HepG2 (cell line): ENCODE measurements around the gene PIM1. TPM values are rescaled to one million over a fixed set of nuclear protein-coding genes. Genes with fewer than 3 reads are reported as not detected.

Source experiments
- ATAC-seq: fragments of 200-7000 bp; cut with Tn5 transposase; 3 replicates; pipeline ENCODE4 v1.9.1; 2020; ENCODE audit warnings: mild to moderate bottlenecking, moderate library complexity
- BruUV-seq: library from RNA; stranded (reverse); fragments of 400-500 nt; replicated peaks from 2 replicates; lab custom pipeline; 2021; lab: Mats Ljungman, UMichigan
- CTCF ChIA-PET: fragments of 300-600 bp; formaldehyde crosslinking; extraction: SDS; loops from one replicate; lab custom pipeline; 2021; ENCODE audit warnings: low total read pairs, inconsistent platforms, low intra/inter-chr PET ratio; lab: Yijun Ruan, JAX
- POLR2A ChIA-PET: fragments of 350-600 bp; sonication (Branson Sonifier 250); formaldehyde crosslinking; loops from one replicate; lab custom pipeline; 2020; ENCODE audit warnings: antibody characterized with exemption, inconsistent platforms; lab: Yijun Ruan, JAX
- DNase-seq: peaks from one replicate; pipeline ENCODE4 v3.0.0-alpha.2; 2015; ENCODE audit warnings: low spot score
- FAIRE-seq: peaks from 3 replicates; lab custom pipeline; 2011; peaks lifted over from hg19 to GRCh38; lab: Jason Lieb, UNC
- H2AFZ ChIP-seq: one replicate; pipeline ENCODE4 v1.6.1; 2011; ENCODE audit warnings: low read length, inconsistent platforms
- H3K27ac ChIP-seq: fragments of 300-600 bp; 3 replicates; pipeline ENCODE4 v1.8.0; 2011; ENCODE audit warnings: mixed run types, mild to moderate bottlenecking, mixed read lengths, low read length, inconsistent platforms; ENCODE audit not compliant: insufficient read depth; ENCODE audit errors: extremely low read length
- H3K27me3 ChIP-seq, 2 experiments: fragments of 200-600 bp in 1 of 2; 2 replicates in 1 of 2; 3 replicates in 1 of 2; pipeline versions ENCODE4 v1.6.0 to v1.8.0; 2011; ENCODE audit warnings: low read length in 2 of 2, mild to moderate bottlenecking in 2 of 2, moderate library complexity in 2 of 2, inconsistent platforms in 1 of 2; ENCODE audit not compliant: insufficient read depth in 2 of 2, control insufficient read depth in 1 of 2
- H3K36me3 ChIP-seq, 2 experiments: fragments of 200-600 bp in 1 of 2; replicated peaks in 1 of 2; 2 replicates in 1 of 2; 3 replicates in 1 of 2; pipeline versions ENCODE4 v1.5.1 to v1.8.0; 2011; ENCODE audit warnings: low read length in 2 of 2, inconsistent platforms in 1 of 2; ENCODE audit not compliant: insufficient read depth in 2 of 2, control insufficient read depth in 1 of 2
- H3K4me1 ChIP-seq: 2 replicates; pipeline ENCODE4 v1.5.1; 2012; ENCODE audit warnings: low read length, inconsistent platforms; ENCODE audit not compliant: insufficient read depth
- H3K4me2 ChIP-seq: 2 replicates; pipeline ENCODE4 v1.6.0; 2011; ENCODE audit warnings: low read depth, low read length, inconsistent platforms
- H3K4me3 ChIP-seq, 3 experiments: fragments of 200-600 bp in 1 of 3; sonication (generic), shearing (Covaris generic) in 1 of 3; replicated peaks in 1 of 3; 2 replicates each; pipeline ENCODE4 v1.5.1; 2011 to 2016; ENCODE audit warnings: low read length in 3 of 3, inconsistent platforms in 2 of 3, low read depth in 2 of 3, mild to moderate bottlenecking in 2 of 3, control low read depth in 1 of 3, mixed read lengths in 1 of 3; ENCODE audit not compliant: insufficient read depth in 1 of 3
- H3K79me2 ChIP-seq: one replicate; pipeline ENCODE4 v1.6.1; 2011; ENCODE audit warnings: low read length, inconsistent platforms; ENCODE audit not compliant: insufficient read depth
- H3K9ac ChIP-seq: 2 replicates; pipeline ENCODE4 v1.6.0; 2011; ENCODE audit warnings: mild to moderate bottlenecking, low read depth, low read length, inconsistent platforms; ENCODE audit not compliant: insufficient read depth
- H3K9me3 ChIP-seq: 2 replicates; pipeline ENCODE4 v1.5.1; 2012; ENCODE audit warnings: mild to moderate bottlenecking, low read length
- H4K20me1 ChIP-seq: 2 replicates; pipeline ENCODE4 v1.6.0; 2011; ENCODE audit warnings: inconsistent platforms, mild to moderate bottlenecking, low read length, moderate library complexity; ENCODE audit not compliant: insufficient read depth
- AGO2 ChIP-seq: fragments of 200-400 bp; formaldehyde crosslinking; optimal IDR thresholded peaks from 2 replicates; pipeline ENCODE3; 2017; ENCODE audit warnings: mild to moderate bottlenecking, low read depth, low read length, moderate library complexity
- DMAP1 ChIP-seq: IDR thresholded peaks from 2 replicates; pipeline ENCODE4 v1.6.1; 2016
- DZIP1 ChIP-seq: sonication (generic); formaldehyde crosslinking; IDR thresholded peaks from 2 replicates; pipeline ENCODE4 v1.5.0; 2020; ENCODE audit warnings: mild to moderate bottlenecking, missing genetic modification reagents
- HNF1B ChIP-seq: sonication (generic); formaldehyde crosslinking; IDR thresholded peaks from 2 replicates; pipeline ENCODE4 v1.5.1; 2020; ENCODE audit warnings: mild to moderate bottlenecking, moderate library complexity, missing genetic modification reagents
- NFE2L2 ChIP-seq: fragments of 150-350 bp; IDR thresholded peaks from 2 replicates; pipeline ENCODE4 v1.6.1; 2014; ENCODE audit warnings: low read length
- NONO ChIP-seq, 2 experiments: fragments of 450-650 bp in 1 of 2; sonication (generic) in 1 of 2; formaldehyde crosslinking in 1 of 2; IDR thresholded peaks in 1 of 2; conservative IDR thresholded peaks in 1 of 2; 2 replicates each; pipeline versions ENCODE4 v1.6.1 to v1.8.0; 2017 to 2022; ENCODE audit warnings: mild to moderate bottlenecking in 1 of 2, missing genetic modification reagents in 1 of 2, moderate library complexity in 1 of 2
- REL ChIP-seq: sonication (generic); formaldehyde crosslinking; conservative IDR thresholded peaks from 2 replicates; pipeline ENCODE4 v1.8.0; 2022; ENCODE audit warnings: mild to moderate bottlenecking, missing genetic modification reagents, moderate library complexity
- TGIF2 ChIP-seq: IDR thresholded peaks from 2 replicates; pipeline ENCODE4 v1.6.1; 2016; ENCODE audit warnings: control low read depth, missing compliant biosample characterization
- ZNF317 ChIP-seq: sonication (generic); formaldehyde crosslinking; IDR thresholded peaks from 2 replicates; pipeline ENCODE4 v1.5.0; 2020; ENCODE audit warnings: mild to moderate bottlenecking, missing genetic modification reagents
- in situ Hi-C: cut with HindIII; loops from 2 replicates; pipeline ENCODE4 v1.10.0; 2017; ENCODE audit warnings: low pct_unique_long_range_greater_than_20kb; ENCODE audit not compliant: extremely low pct_ligation_motif_present
- intact Hi-C: fragments of 100-400 bp; cut with micrococcal nuclease; formaldehyde crosslinking; loops from one replicate; pipeline ENCODE4 v1.10.0; 2022; ENCODE audit not compliant: unreplicated experiment
- polyA plus RNA-seq, 8 experiments: library from polyadenylated mRNA; depleted of rRNA in 3 of 8; stranded (reverse) in 7 of 8; unstranded in 1 of 8; fragments of >200 nt; fragmentation: Illumina TruSeq in 4 of 8; extraction: Trizol in 4 of 8; gene quantifications; 2 replicates each; pipeline versions ENCODE4 v1.2.1 to v1.2.3, GENCODE V29; 2011 to 2016; ENCODE audit warnings: low read depth in 4 of 8, missing spikeins in 1 of 8, mixed read lengths in 1 of 8; ENCODE audit not compliant: insufficient read depth in 1 of 8
- total RNA-seq, 5 experiments: library from RNA; depleted of rRNA; stranded (reverse); fragments of >200 nt; fragmentation: Illumina TruSeq; extraction: Trizol; gene quantifications; 2 replicates each; pipeline ENCODE4 v1.2.3, GENCODE V29; 2016; ENCODE audit warnings: low read depth in 1 of 5

PIM1 gene
- total and polyA plus RNA-seq, 2 of the 13 experiments (the other 11 are each of a cell fraction or from before 2014, with no cell fraction given) = 29.4 to 117 TPM

GRCh38 chr6:37222125-37222967, 52.4 kb downstream of the PIM1 start (continued):
- TF ChIP-seq REL (CRISPR knock-in tag) = no peak
- peak; percentile 73; the same call in 1 of the 2 replicates for TF ChIP-seq ZNF317
- no peak for TF ChIP-seq NFE2L2
- TF ChIP-seq DZIP1 (CRISPR knock-in tag) = no peak
- TF ChIP-seq AGO2 = no peak
- TF ChIP-seq TGIF2 = no peak
- TF ChIP-seq HNF1B (CRISPR knock-in tag) = no peak; the same call in 1 of the 2 replicates

GRCh38 chr6:37222992-37223391, 53.0 kb downstream of the PIM1 start:
- Histone ChIP-seq H3K36me3 (no peaks in the 10 kb centered on the region), H3K4me1 (peaks cover 20% of the 10 kb centered on the region), H3K4me3 (peak overlapping the region; percentile 57 to 80 (median 63); a peak in 5 of 6 replicates), H3K27me3 (no peaks in the 10 kb centered on the region; a peak in 1 of 5 replicates), H3K79me2 (no peaks in the 10 kb centered on the region), H4K20me1 (no peaks in the 10 kb centered on the region), H3K4me2 (peak overlapping the region; percentile 93), H2AFZ (peak overlapping the region; percentile 0), H3K9me3 (no peaks in the 10 kb centered on the region), H3K27ac (no peak overlapping the region), H3K9ac (no peak overlapping the region)
- intact Hi-C loops (loop anchor here (1.0 kb wide), 1 partner anchor 34 kb away; the partner anchor contains the start of gene TBC1D22B), in situ Hi-C loops (no loop called here)
- POLR2A ChIA-PET = interaction anchor here (0.8 to 2.4 kb wide), 7 partner anchors 13 to 39 kb away, joined by 3 to 17 read pairs (median 4); partner anchors contain the start of genes TBC1D22B and TMEM217
- BruUV-seq = no TSS peak
- DNase-seq (no peak), ATAC-seq (no peak), FAIRE-seq (no peak)
- CTCF ChIA-PET = no interaction called here
- no peak for TF ChIP-seq NONO (IDR thresholded peaks at IDR 0.05)
- 0 out of 2 replicates have a peak, but pooled peaks have one; percentile 12 for TF ChIP-seq NONO (CRISPR knock-in tag; conservative IDR thresholded peaks at IDR 0.05)
- TF ChIP-seq DMAP1 = no peak
